Natural killer cell treated with Interleukin-12 subunit alpha and Interleukin-12 subunit beta and Interleukin-15 and Interleukin-18, amount 100 ng/mL, for 72 hours (primary cell): ENCODE data around the gene ALG2. TPM values are rescaled to one million over a fixed set of nuclear protein-coding genes. Genes with fewer than 3 reads are reported as not detected.
"Not testable (repeated sequence)": the region's sequence is repeated elsewhere in the genome, so short reads cannot be mapped to it uniquely, and the experiment has no call there.

ENCODE experiments used
- ATAC-seq, 2 donors: fragments of 150-1000 bp; cut with Tn5 transposase in 1 of 2; sonication (Bioruptor Pico), chemical (Tn5 transposase) in 1 of 2; 2 replicates each; pipeline ENCODE4 v1.10.0; 2021
- DNase-seq: peaks from one replicate; pipeline ENCODE4 v3.0.0; 2022; ENCODE audit warnings: low spot score
- H3K27ac Mint-ChIP-seq, 2 donors: 1 replicate in 1 of 2; 2 replicates in 1 of 2; pipeline ENCODE4 v1.8.0; 2022; ENCODE audit warnings: mixed read lengths in 2 of 2, mild to moderate bottlenecking in 1 of 2, moderate library complexity in 1 of 2
- H3K27me3 Mint-ChIP-seq, 2 donors: 1 replicate in 1 of 2; 2 replicates in 1 of 2; pipeline ENCODE4 v1.8.0; 2022; ENCODE audit warnings: mixed read lengths in 2 of 2
- H3K36me3 Mint-ChIP-seq: one replicate; pipeline ENCODE4 v1.8.0; 2022; ENCODE audit warnings: mixed read lengths
- H3K4me1 Mint-ChIP-seq, 2 donors: 1 replicate in 1 of 2; 2 replicates in 1 of 2; pipeline ENCODE4 v1.8.0; 2022; ENCODE audit warnings: low read depth in 2 of 2, mixed read lengths in 2 of 2, mild to moderate bottlenecking in 1 of 2
- H3K4me3 Mint-ChIP-seq: one replicate; pipeline ENCODE4 v1.8.0; 2022; ENCODE audit warnings: mixed read lengths
- H3K9me3 Mint-ChIP-seq: 2 replicates; pipeline ENCODE4 v1.8.0; 2022; ENCODE audit warnings: mixed read lengths
- total RNA-seq, 2 donors: library from RNA; stranded (reverse); gene quantifications; one replicate each; pipeline ENCODE4 v1.2.3, GENCODE V29; 2022

Gene ALG2
- total RNA-seq, 2 donors from 2014 or later, result 56.9 to 62.2 TPM

- Mint-ChIP-seq H3K27ac (no peak overlapping the region), H3K27me3 (peaks cover 6% of the 10 kb centered on the region in 2 donors), H3K9me3 (no peaks in the 10 kb centered on the region), H3K4me3 (no peak overlapping the region), H3K36me3 (no peaks in the 10 kb centered on the region), H3K4me1 (peaks cover 8 to 15% of the 10 kb centered on the region in 2 donors)
- DNase-seq, result no peak
- no peak for ATAC-seq
These were observed 24.6 kb downstream of the ALG2 start for GRCh38 chr9:99197124-99197630.

- H3K4me3 Mint-ChIP-seq, H3K9me3 Mint-ChIP-seq: not testable (repeated sequence)
These were observed 25.3 kb downstream of the ALG2 start for GRCh38 chr9:99196484-99196883.

GRCh38 chr9:99193466-99193821 is 28.3 kb downstream of the ALG2 start:
- peaks cover 18 to 26% of the 10 kb centered on the region in 2 donors for H3K4me1 Mint-ChIP-seq
- no peaks in the 10 kb centered on the region for H3K9me3 Mint-ChIP-seq
- H3K4me3 Mint-ChIP-seq, result peak overlapping the region; percentile 36
- DNase-seq (no peak), ATAC-seq (peak in 1 of 2 donors; percentile 57)
- H3K27ac Mint-ChIP-seq, result peak overlapping the region in 1 of 2 donors; percentile 1
- peaks cover 19 to 21% of the 10 kb centered on the region in 2 donors for H3K27me3 Mint-ChIP-seq
- no peaks in the 10 kb centered on the region for H3K36me3 Mint-ChIP-seq

More at GRCh38 chr9:99196484-99196883, 25.3 kb downstream of the ALG2 start:
- not testable (repeated sequence) for ATAC-seq, H3K27ac Mint-ChIP-seq, H3K27me3 Mint-ChIP-seq, H3K36me3 Mint-ChIP-seq, DNase-seq
- peaks cover 8 to 15% of the 10 kb centered on the region in 2 donors for H3K4me1 Mint-ChIP-seq

GRCh38 chr9:99192786-99193465 is 28.8 kb downstream of the ALG2 start:
- Mint-ChIP-seq H3K36me3 (no peaks in the 10 kb centered on the region), H3K4me3 (peak overlapping the region; percentile 36), H3K9me3 (no peaks in the 10 kb centered on the region), H3K27me3 (peaks cover 22 to 25% of the 10 kb centered on the region in 2 donors), H3K27ac (peak overlapping the region in 1 of 2 donors; percentile 1), H3K4me1 (peaks cover 19 to 27% of the 10 kb centered on the region in 2 donors)
- ATAC-seq, result no peak
- no peak for DNase-seq

GRCh38 chr9:99190597-99191283 is 31.0 kb downstream of the ALG2 start:
- no peaks in the 10 kb centered on the region for H3K36me3 Mint-ChIP-seq
- ATAC-seq, result peak; percentile 43 to 53
- H3K27me3 Mint-ChIP-seq, result peaks cover 22 to 25% of the 10 kb centered on the region in 2 donors
- DNase-seq, result no peak
- H3K27ac Mint-ChIP-seq, result peak overlapping the region; percentile 24 to 47
- H3K4me3 Mint-ChIP-seq, result peak overlapping the region; percentile 2
- no peaks in the 10 kb centered on the region for H3K9me3 Mint-ChIP-seq
- peaks cover 23 to 36% of the 10 kb centered on the region in 2 donors for H3K4me1 Mint-ChIP-seq

- Mint-ChIP-seq H3K36me3 (no peaks in the 10 kb centered on the region), H3K4me3 (no peak overlapping the region), H3K9me3 (no peaks in the 10 kb centered on the region), H3K4me1 (peaks cover 30 to 38% of the 10 kb centered on the region in 2 donors), H3K27me3 (peaks cover 22 to 25% of the 10 kb centered on the region in 2 donors), H3K27ac (peak overlapping the region in 1 of 2 donors; percentile 66)
- DNase-seq, result no peak
- no peak for ATAC-seq
These were observed 31.7 kb downstream of the ALG2 start for GRCh38 chr9:99189887-99190596.

GRCh38 chr9:99189186-99189585 is 32.6 kb downstream of the ALG2 start:
- Mint-ChIP-seq H3K27me3 (peaks cover 22 to 25% of the 10 kb centered on the region in 2 donors), H3K9me3 (no peaks in the 10 kb centered on the region), H3K4me1 (peaks cover 37 to 46% of the 10 kb centered on the region in 2 donors), H3K36me3 (no peaks in the 10 kb centered on the region), H3K4me3 (no peak overlapping the region), H3K27ac (peak overlapping the region in 1 of 2 donors; percentile 66)
- DNase-seq (no peak), ATAC-seq (no peak)

- Mint-ChIP-seq H3K4me1 (peaks cover 47 to 55% of the 10 kb centered on the region in 2 donors), H3K4me3 (no peak overlapping the region), H3K27me3 (peaks cover 20 to 21% of the 10 kb centered on the region in 2 donors), H3K36me3 (peaks cover 4% of the 10 kb centered on the region), H3K27ac (peak overlapping the region in 1 of 2 donors; percentile 94), H3K9me3 (no peaks in the 10 kb centered on the region)
- ATAC-seq (no peak), DNase-seq (no peak)
These were observed 34.4 kb downstream of the ALG2 start for GRCh38 chr9:99187311-99187710.

- peak overlapping the region; percentile 94 to 95 for H3K27ac Mint-ChIP-seq
- H3K4me1 Mint-ChIP-seq, result peaks cover 59 to 66% of the 10 kb centered on the region in 2 donors
- ATAC-seq (no peak), DNase-seq (no peak)
- peaks cover 4% of the 10 kb centered on the region for H3K36me3 Mint-ChIP-seq
- peak overlapping the region; percentile 10 for H3K4me3 Mint-ChIP-seq
- peaks cover 16% of the 10 kb centered on the region in 2 donors for H3K27me3 Mint-ChIP-seq
- H3K9me3 Mint-ChIP-seq, result no peaks in the 10 kb centered on the region
These were observed 35.8 kb downstream of the ALG2 start for GRCh38 chr9:99185934-99186333.

- H3K36me3 Mint-ChIP-seq, result peaks cover 5% of the 10 kb centered on the region
- H3K27ac Mint-ChIP-seq, result peak overlapping the region; percentile 94 to 95
- H3K4me3 Mint-ChIP-seq, result peak overlapping the region; percentile 74
- DNase-seq, result no peak
- peaks cover 60 to 68% of the 10 kb centered on the region in 2 donors for H3K4me1 Mint-ChIP-seq
- H3K9me3 Mint-ChIP-seq, result no peaks in the 10 kb centered on the region
- peaks cover 14 to 16% of the 10 kb centered on the region in 2 donors for H3K27me3 Mint-ChIP-seq
- ATAC-seq, result no peak
These were observed 36.5 kb downstream of the ALG2 start for GRCh38 chr9:99185348-99185632.

- Mint-ChIP-seq H3K27me3 (peaks cover 13 to 14% of the 10 kb centered on the region in 2 donors), H3K36me3 (peaks cover 8% of the 10 kb centered on the region), H3K4me1 (peaks cover 64 to 74% of the 10 kb centered on the region in 2 donors), H3K9me3 (no peaks in the 10 kb centered on the region), H3K4me3 (peak overlapping the region; percentile 74), H3K27ac (peak overlapping the region; percentile 94 to 95)
- DNase-seq, result peak; percentile 86
- ATAC-seq, result peak; percentile 80 to 85
These were observed 37.0 kb downstream of the ALG2 start for GRCh38 chr9:99184475-99185347.

GRCh38 chr9:99184110-99184474 is 37.6 kb downstream of the ALG2 start:
- Mint-ChIP-seq H3K9me3 (no peaks in the 10 kb centered on the region), H3K27me3 (peaks cover 7 to 8% of the 10 kb centered on the region in 2 donors), H3K4me1 (peaks cover 71 to 80% of the 10 kb centered on the region in 2 donors), H3K36me3 (peaks cover 8% of the 10 kb centered on the region), H3K4me3 (peak overlapping the region; percentile 74), H3K27ac (peak overlapping the region; percentile 94 to 95)
- DNase-seq (no peak), ATAC-seq (no peak)

GRCh38 chr9:99183616-99184015 is 38.1 kb downstream of the ALG2 start:
- no peaks in the 10 kb centered on the region for H3K9me3 Mint-ChIP-seq
- peaks cover 8% of the 10 kb centered on the region for H3K36me3 Mint-ChIP-seq
- H3K4me1 Mint-ChIP-seq, result peaks cover 75 to 83% of the 10 kb centered on the region in 2 donors
- H3K4me3 Mint-ChIP-seq, result peak overlapping the region; percentile 74
- H3K27me3 Mint-ChIP-seq, result peaks cover 5 to 6% of the 10 kb centered on the region in 2 donors
- peak overlapping the region; percentile 94 to 95 for H3K27ac Mint-ChIP-seq
- ATAC-seq (no peak), DNase-seq (no peak)
